Activated T-cell treated with anti-CD3 and anti-CD28 coated beads for 4 hours (primary cell): ENCODE data around the gene PAX3.
"Not testable (repeated sequence)": the region's sequence is repeated elsewhere in the genome, so short reads cannot be mapped to it uniquely, and the experiment has no call there.

ENCODE experiments used
- DNase-seq: peaks from one replicate; pipeline ENCODE4 v3.0.0-alpha.2; 2020

The PAX3 gene

GRCh38 chr2:222205136-222205535 lies 93.7 kb downstream of the PAX3 start:
- DNase-seq: no peak

- no peak for DNase-seq
Observed at GRCh38 chr2:222203041-222203440, 95.8 kb downstream of the PAX3 start.

GRCh38 chr2:222196159-222196558 lies 102.6 kb downstream of the PAX3 start:
- DNase-seq: no peak

- no peak for DNase-seq
Observed at GRCh38 chr2:222194669-222195068, 104.1 kb downstream of the PAX3 start.

GRCh38 chr2:222193328-222193983 lies 105.3 kb downstream of the PAX3 start:
- DNase-seq: no peak

GRCh38 chr2:222180619-222181018 lies 118.2 kb downstream of the PAX3 start:
- no peak for DNase-seq

GRCh38 chr2:222179592-222179991 lies 119.2 kb downstream of the PAX3 start:
- no peak for DNase-seq

GRCh38 chr2:222178450-222178849 lies 120.3 kb downstream of the PAX3 start:
- no peak for DNase-seq

GRCh38 chr2:222176890-222177289 lies 121.9 kb downstream of the PAX3 start:
- DNase-seq: no peak

GRCh38 chr2:222174450-222174849 lies 124.3 kb downstream of the PAX3 start:
- DNase-seq: no peak

GRCh38 chr2:222169346-222169745 lies 129.5 kb downstream of the PAX3 start:
- DNase-seq: no peak

- DNase-seq: no peak
Observed at GRCh38 chr2:222167762-222168161, 131.0 kb downstream of the PAX3 start.

GRCh38 chr2:222160944-222161343 lies 137.9 kb downstream of the PAX3 start:
- DNase-seq: no peak

- DNase-seq: no peak
Observed at GRCh38 chr2:222160125-222160524, 138.7 kb downstream of the PAX3 start.

- DNase-seq: no peak
Observed at GRCh38 chr2:222159221-222159620, 139.6 kb downstream of the PAX3 start.

GRCh38 chr2:222155003-222155664 lies 143.7 kb downstream of the PAX3 start:
- DNase-seq: not testable (repeated sequence)
